ENCODE results near the gene RAP1GAP2.
"Not testable (repeated sequence)": the region's sequence is repeated elsewhere in the genome, so short reads cannot be mapped to it uniquely, and the experiment has no call there.

Gene RAP1GAP2

GRCh38 chr17:2880050-2880449 lies 83.8 kb downstream of the RAP1GAP2 start:
- no peak overlapping the region for H3K4me3 ChIP-seq (ENCODE audit: low read depth, low read length)

- no peak overlapping the region for H3K4me3 ChIP-seq (ENCODE audit: low read depth, low read length)
These were observed 85.1 kb downstream of the RAP1GAP2 start for GRCh38 chr17:2881295-2881694.

GRCh38 chr17:2883544-2884213 lies 87.4 kb downstream of the RAP1GAP2 start:
- no peak overlapping the region for H3K4me3 ChIP-seq (ENCODE audit: low read depth, low read length)

DNA sequence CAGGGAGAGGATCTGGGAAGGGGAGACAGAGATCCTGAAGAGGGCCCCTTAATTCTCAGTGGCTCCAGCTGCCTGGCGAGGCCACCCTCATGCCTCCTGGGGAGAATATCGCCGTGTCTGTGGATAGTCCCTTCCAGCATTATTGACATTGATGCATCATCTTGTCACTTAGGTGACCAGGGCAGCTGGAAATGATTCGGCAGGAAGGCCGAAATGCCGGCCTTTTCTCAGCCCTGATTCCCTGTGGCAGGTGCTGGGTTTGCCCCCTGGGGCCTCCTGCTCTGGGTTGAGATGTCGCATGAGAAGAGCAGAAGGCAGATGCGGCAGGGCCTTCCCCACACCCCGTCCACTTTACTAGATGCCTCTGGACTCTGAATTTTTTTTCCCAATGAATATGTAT lies 89.5 kb downstream of the RAP1GAP2 start:
- H3K4me3 ChIP-seq (ENCODE audit: low read depth, low read length), result no peak overlapping the region

DNA sequence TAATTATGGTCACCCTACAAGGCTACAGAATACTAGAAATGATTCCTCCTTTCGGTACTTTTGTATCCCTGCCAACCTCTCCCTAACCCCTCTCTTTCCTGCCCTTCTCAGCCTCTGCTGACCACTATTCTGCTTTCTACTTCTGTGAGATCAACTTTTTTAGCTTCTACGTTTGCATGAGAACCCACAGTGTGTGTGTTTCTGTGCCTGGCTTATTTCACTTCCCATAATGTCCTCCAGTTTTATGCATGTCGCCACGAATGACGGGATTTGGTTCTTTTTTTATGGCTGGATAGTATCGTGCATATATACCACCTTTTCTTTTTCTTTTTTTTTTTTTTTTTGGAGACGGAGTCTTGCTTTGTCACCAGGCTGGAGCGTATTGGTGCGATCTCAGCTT lies 92.1 kb downstream of the RAP1GAP2 start:
- H3K4me3 ChIP-seq (ENCODE audit: low read depth, low read length), result no peak overlapping the region

DNA sequence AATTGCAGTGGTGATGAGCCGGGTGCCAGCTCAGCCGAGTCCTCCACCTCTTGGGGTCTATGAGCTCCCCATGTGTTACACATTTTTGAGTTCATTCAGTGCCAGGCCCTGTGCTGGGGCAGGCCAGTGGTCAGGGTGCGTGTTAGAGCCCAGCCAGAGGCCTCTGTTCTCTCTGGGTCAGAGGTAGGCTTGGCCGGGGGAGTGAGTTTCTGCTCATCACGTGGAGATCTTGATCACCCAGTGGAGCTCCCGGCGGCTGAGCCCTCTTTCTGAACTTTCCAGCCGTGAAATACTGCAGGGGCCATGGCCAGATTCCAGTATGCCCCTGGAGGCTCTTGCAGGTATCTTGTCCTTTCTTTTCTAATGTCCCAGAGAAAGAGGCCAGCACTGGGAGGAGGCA lies 93.0 kb downstream of the RAP1GAP2 start:
- H3K4me3 ChIP-seq (ENCODE audit: low read depth, low read length), result no peak overlapping the region

GRCh38 chr17:2890778-2891177 lies 94.5 kb downstream of the RAP1GAP2 start:
- H3K4me3 ChIP-seq (ENCODE audit: low read depth, low read length), result not testable (repeated sequence)

GRCh38 chr17:2892305-2892971 lies 96.2 kb downstream of the RAP1GAP2 start:
- H3K4me3 ChIP-seq (ENCODE audit: low read depth, low read length), result no peak overlapping the region

DNA sequence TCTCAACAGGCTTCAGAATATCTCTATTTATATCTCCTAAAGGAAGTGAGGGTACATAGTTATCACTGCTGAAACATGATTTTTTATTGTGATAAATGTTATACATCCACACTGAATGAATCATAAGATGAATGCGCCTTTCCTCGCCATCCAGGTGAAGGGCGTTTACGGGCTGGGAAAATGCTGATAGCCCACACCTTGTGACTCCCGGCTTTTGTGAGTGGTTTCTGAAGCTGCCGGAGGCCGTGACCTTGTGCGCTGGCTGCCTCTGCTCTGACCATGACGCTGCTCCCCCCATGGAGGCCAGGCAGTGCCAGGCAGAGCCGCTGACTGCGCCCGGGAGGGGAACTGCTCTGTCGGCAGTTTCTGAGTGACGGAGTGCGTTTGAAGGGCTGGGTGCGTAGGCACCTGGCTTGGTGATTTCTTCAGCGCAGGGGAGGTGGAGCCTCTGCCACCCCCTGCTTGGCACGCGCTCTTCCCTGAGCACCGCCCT lies 97.2 kb downstream of the RAP1GAP2 start:
- no peak overlapping the region for H3K4me3 ChIP-seq (ENCODE audit: low read depth, low read length)

GRCh38 chr17:2894782-2895181 lies 98.5 kb downstream of the RAP1GAP2 start:
- H3K4me3 ChIP-seq (ENCODE audit: low read depth, low read length), result no peak overlapping the region

- no peak overlapping the region for H3K4me3 ChIP-seq (ENCODE audit: low read depth, low read length)
These were observed 101.4 kb downstream of the RAP1GAP2 start for GRCh38 chr17:2897605-2898004.

- H3K4me3 ChIP-seq (ENCODE audit: low read depth, low read length), result no peak overlapping the region
These were observed 102.2 kb downstream of the RAP1GAP2 start for GRCh38 chr17:2898255-2898926.

- no peak overlapping the region for H3K4me3 ChIP-seq (ENCODE audit: low read depth, low read length)
These were observed 103.7 kb downstream of the RAP1GAP2 start for GRCh38 chr17:2899906-2900305.

- no peak overlapping the region for H3K4me3 ChIP-seq (ENCODE audit: low read depth, low read length)
These were observed 104.6 kb downstream of the RAP1GAP2 start for GRCh38 chr17:2900842-2901241.

DNA sequence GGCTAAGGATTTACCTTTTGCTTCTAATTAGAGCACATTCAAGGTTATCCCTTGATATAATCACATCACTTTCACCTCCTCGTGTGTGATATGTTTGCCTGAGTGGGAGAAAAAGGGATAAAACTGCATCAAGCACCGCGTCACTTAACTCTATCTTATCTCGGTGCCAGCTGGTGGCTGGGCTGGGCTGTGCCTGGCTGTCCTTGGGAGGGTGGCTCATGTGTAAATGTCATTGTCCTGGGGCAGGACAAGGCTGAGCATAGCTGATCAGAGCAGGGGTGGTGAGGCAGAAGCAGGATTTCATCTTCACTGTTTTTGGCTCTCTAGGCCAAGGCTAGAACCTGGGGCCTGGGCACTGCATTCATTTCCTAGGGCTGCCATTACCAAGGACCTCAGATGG lies 105.3 kb downstream of the RAP1GAP2 start:
- no peak overlapping the region for H3K4me3 ChIP-seq (ENCODE audit: low read depth, low read length)

- no peak overlapping the region for H3K4me3 ChIP-seq (ENCODE audit: low read depth, low read length)
These were observed 106.3 kb downstream of the RAP1GAP2 start for GRCh38 chr17:2902546-2902945.

GRCh38 chr17:2903193-2903974 lies 107.1 kb downstream of the RAP1GAP2 start:
- no peak overlapping the region for H3K4me3 ChIP-seq (ENCODE audit: low read depth, low read length)

- H3K4me3 ChIP-seq (ENCODE audit: low read depth, low read length), result no peak overlapping the region
These were observed 107.9 kb downstream of the RAP1GAP2 start for GRCh38 chr17:2904135-2904534.

DNA sequence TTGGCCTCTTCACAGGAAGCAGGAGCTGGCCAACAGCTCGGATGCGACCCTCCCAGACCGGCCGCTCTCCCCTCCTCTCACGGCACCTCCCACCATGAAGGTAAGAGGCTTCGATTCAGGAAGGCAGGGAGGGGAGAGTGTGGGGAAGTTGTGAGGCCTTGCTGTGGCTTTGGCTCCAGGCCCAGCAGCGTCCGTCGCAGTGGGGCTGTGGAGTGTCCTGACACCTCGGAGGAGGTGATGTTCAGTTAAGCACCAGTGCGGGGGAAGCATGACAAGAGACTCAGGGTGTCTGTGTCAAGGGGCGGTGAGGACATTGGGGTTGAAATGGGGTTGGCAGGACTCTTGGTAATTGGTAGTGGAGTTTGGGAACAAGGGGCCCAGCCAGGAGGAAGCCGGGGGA lies 109.0 kb downstream of the RAP1GAP2 start:
- H3K4me3 ChIP-seq (ENCODE audit: low read depth, low read length), result no peak overlapping the region

DNA sequence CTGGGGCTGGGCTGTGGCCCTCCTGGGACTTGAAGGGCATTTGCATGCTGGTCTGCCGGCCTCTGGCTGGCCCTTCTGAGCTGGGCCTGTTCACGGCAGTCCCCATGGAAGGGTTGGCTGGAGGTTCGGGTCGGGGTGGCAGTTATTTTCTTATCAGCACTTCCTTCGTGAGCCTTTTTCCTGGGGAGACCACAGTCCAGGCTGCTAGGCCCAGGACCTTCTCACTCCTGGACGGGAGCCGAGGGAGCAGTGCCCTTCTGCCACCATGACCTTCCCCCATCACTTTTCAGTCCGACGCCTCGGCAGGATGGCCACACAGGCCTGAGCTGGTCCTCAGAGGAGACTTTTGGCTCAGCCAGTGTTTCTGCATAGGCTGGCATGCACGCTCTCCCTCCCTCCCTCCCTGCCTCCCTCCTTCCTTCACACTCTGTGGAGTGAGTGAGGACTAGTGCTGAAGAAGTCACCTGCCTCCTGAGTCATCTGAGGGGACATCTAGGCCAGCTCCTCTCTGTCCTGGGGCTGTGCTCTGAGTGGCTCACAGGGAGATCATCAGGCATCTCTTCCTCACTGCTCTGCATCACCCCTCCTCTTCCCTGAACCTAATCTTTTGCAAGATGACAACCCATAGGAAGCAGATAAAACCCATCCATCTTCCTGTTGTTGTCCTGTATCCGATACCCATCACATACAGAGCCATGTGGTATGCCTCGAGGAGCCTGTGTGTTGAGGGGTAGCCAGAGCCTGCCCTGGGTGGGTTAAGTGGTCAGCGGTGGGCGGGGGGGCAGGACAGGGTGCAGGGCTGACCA lies 109.7 kb downstream of the RAP1GAP2 start:
- H3K4me3 ChIP-seq (ENCODE audit: low read depth, low read length), result no peak overlapping the region

Data from iPS-11a (cell line).